Omental fat pad (tissue), 4 donors: ENCODE data around the gene ZNF235. TPM values are rescaled to one million over a fixed set of nuclear protein-coding genes. Genes with fewer than 3 reads are reported as not detected.

Source experiments
- ATAC-seq: fragments of 150-250 bp; one replicate; pipeline ENCODE4 v1.9.1; 2016; ENCODE audit warnings: mild to moderate bottlenecking, moderate library complexity; ENCODE audit not compliant: low FRiP score
- DNase-seq: peaks from one replicate; pipeline ENCODE4 v3.0.0-alpha.2; 2019; ENCODE audit warnings: low spot score
- total RNA-seq, 4 donors: library from RNA; depleted of rRNA; stranded (reverse); fragments of >200 nt; gene quantifications; one replicate each; pipeline ENCODE4 v1.1.0, GENCODE V29; 2016
- TF ChIP-seq, protein P1 (sequence below), 3 donors: fragments of 450-650 bp; IDR thresholded peaks; one replicate each; pipeline ENCODE4 v1.5.1; 2016 to 2017; ENCODE audit warnings: antibody characterized with exemption in 3 of 3, mild to moderate bottlenecking in 3 of 3, moderate library complexity in 2 of 3

ZNF235 gene
- total RNA-seq, 4 donors from 2014 or later: 3.0 to 8.7 (median 4.3) TPM

DNA sequence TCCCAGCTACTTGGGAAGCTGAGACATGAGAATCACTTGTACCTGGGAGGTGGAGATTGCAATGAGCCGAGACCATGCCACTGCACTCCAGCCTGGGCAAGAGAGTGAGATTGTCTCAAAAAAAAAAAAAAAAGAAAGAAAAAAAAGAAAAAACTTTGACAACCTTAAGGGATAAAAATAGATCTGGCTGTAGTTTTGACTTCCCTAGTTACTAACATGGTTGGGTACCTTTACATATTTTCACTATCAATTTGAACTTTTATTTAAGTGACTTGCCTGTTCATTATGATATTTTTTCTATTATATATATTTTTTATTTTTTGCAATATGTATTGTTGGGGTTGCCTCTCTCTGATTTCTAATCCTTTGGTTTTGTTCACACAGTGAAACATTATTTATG, 8.4 kb upstream of the ZNF235 start:
- ATAC-seq (no peak), DNase-seq (no peak)
- TF ChIP-seq, protein P1, sequence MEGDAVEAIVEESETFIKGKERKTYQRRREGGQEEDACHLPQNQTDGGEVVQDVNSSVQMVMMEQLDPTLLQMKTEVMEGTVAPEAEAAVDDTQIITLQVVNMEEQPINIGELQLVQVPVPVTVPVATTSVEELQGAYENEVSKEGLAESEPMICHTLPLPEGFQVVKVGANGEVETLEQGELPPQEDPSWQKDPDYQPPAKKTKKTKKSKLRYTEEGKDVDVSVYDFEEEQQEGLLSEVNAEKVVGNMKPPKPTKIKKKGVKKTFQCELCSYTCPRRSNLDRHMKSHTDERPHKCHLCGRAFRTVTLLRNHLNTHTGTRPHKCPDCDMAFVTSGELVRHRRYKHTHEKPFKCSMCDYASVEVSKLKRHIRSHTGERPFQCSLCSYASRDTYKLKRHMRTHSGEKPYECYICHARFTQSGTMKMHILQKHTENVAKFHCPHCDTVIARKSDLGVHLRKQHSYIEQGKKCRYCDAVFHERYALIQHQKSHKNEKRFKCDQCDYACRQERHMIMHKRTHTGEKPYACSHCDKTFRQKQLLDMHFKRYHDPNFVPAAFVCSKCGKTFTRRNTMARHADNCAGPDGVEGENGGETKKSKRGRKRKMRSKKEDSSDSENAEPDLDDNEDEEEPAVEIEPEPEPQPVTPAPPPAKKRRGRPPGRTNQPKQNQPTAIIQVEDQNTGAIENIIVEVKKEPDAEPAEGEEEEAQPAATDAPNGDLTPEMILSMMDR (IDR thresholded peaks at IDR 0.05): no peak

DNA sequence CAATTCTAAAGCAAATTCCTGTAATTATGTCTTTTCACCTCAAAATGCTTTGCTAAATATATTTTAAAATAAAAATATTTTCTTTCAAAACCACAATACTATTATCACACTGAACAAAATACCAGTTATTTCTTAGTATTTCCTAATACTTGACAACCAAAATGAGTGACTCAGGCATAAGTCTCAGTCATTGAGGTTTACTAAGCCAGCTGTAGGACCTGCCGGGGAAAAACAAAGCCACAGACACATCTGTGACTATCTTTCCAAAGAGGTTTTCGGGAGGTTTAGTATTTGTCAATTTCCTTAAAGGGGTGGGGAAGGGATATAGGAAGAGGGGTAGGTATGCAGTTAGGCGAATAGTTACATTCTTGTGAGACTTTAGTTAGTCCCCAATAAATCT, 3.2 kb upstream of the ZNF235 start:
- TF ChIP-seq, protein P1 (IDR thresholded peaks at IDR 0.05): no peak
- DNase-seq (no peak), ATAC-seq (no peak)

DNA sequence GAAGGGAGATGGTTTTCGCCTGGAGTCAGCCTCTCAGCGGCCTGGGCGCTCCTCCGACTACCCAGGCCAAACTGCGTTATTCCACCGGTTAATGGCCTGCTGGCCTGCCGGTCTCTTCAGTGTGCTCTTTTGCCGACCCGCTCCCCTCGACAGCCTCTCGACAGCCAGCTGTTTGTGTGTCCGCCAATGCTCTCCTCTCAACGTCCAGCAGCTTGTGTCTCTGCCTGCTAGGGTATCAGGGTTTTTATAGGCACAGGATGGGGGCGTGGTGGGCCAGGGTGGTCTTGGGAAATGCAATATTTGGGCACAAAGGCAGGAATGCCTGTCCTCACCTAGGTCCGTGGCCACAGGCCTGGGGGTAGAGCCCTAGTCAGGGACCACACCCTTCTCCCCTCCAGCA, 1.5 kb upstream of the ZNF235 start:
- no peak for DNase-seq
- TF ChIP-seq, protein P1 (IDR thresholded peaks at IDR 0.05): no peak
- no peak for ATAC-seq

DNA sequence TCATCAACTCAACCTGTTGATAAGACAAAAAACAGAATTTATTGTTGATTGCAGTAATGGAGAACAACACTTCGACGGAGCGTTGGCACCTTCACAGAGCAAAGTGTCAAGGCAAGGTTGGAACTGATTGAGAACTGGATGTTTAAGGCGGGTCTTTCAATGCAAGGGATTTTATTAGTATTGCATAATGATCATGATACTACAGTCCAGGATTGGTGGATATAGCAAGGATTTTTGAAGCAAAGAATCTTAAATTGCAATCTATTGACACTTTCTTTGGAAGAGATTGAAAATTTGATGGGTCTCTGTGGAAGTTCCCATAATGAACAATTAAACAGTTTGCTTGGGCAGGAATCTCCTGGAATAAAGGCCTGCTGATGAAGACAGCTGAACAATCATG, 632 bp upstream of the ZNF235 start:
- ATAC-seq (no peak), DNase-seq (no peak)
- TF ChIP-seq, protein P1 (IDR thresholded peaks at IDR 0.05): no peak

DNA sequence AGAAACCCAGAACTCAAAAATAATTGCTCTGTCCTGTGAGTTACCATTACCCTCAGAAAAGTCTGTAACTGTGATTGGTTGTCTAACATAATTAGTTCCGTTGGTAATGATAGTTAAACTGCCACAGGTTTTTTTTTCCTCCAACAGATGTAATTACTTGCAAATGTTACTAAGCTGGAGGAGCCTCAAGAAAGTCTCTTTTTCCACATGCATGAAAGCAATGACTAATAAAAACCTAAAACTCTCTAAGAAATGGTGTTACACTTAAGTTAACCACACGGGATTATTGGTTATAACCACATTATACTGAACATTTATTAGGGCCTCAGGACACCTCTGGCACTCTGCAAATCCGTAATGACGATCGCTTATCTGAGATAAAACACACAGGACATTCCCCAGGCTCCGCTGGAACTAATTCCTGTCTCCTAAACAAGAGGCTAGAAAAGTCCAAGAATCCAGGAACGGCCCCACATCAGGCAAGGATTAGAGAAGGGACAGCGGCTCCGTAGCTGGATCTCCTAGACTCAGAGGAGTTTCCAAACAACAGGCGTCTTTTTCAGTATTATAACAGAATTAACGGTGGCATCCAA, 753 bp downstream of the ZNF235 start:
- no peak for ATAC-seq

DNA sequence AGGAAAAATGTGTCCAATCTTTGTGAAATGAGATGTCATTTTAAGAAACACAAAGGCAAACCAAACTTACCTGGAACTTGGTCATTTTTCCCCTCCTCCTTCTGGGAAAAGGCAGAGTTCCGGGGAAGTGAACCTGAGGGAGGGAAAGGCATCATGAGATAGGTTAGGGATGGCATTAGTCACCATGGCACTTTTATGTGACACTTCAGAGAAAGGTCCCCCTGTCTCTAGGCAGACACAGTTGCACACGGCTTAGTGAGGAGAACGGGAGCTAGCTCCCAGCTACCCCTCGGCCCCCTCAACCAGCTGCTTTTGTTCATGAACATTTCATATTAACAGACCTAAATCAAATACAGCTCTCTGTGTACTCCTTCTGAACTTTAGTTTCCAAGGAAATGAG, 1.5 kb downstream of the ZNF235 start:
- TF ChIP-seq, protein P1 (IDR thresholded peaks at IDR 0.05): no peak
- no peak for ATAC-seq
- no peak for DNase-seq

More for the DNA sequence above, 753 bp downstream of the ZNF235 start:
- TF ChIP-seq, protein P1 (IDR thresholded peaks at IDR 0.05): no peak
- DNase-seq: no peak

DNA sequence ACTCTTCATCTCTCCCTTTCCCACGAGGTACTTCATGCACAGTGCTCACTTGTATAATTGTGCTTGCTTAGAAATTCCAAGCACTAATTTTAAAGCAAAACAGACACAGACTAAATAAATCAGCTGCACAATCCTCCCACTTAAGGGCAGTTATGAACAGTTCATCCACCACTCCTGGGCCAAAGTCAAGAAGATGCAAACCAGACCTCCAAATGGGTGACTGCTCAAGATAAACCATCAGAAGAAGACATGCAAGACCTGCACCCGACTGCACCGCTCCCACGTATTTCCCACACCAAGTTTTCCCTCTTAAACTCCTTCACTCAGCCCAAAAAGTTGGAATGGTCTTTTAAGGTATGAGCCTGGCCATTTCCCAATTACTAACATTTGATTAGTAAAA, 19.9 kb downstream of the ZNF235 start:
- DNase-seq (no peak), ATAC-seq (no peak)
- TF ChIP-seq, protein P1 (IDR thresholded peaks at IDR 0.05): no peak
